Endothelial cell (in vitro differentiated cells): ENCODE data around the gene PRKCH. TPM values are rescaled to one million over a fixed set of nuclear protein-coding genes. Genes with fewer than 3 reads are reported as not detected.
"Not testable (repeated sequence)": the region's sequence is repeated elsewhere in the genome, so short reads cannot be mapped to it uniquely, and the experiment has no call there.

Source experiments
- DNase-seq: peaks from one replicate; pipeline ENCODE4 v3.0.0; 2021; ENCODE audit warnings: low spot score
- H3K27ac Mint-ChIP-seq: one replicate; pipeline ENCODE4 v1.8.0; 2021; ENCODE audit warnings: mixed read lengths, inconsistent platforms; ENCODE audit not compliant: unreplicated experiment
- H3K27me3 Mint-ChIP-seq: one replicate; pipeline ENCODE4 v1.8.0; 2021; ENCODE audit warnings: mild to moderate bottlenecking, moderate library complexity, mixed read lengths, inconsistent platforms; ENCODE audit not compliant: unreplicated experiment
- H3K36me3 Mint-ChIP-seq: one replicate; pipeline ENCODE4 v1.8.0; 2021; ENCODE audit warnings: mild to moderate bottlenecking, low read depth, mixed read lengths, inconsistent platforms; ENCODE audit not compliant: unreplicated experiment
- H3K4me1 Mint-ChIP-seq: one replicate; pipeline ENCODE4 v1.8.0; 2021; ENCODE audit warnings: mild to moderate bottlenecking, mixed read lengths, inconsistent platforms; ENCODE audit not compliant: unreplicated experiment
- H3K4me3 Mint-ChIP-seq: one replicate; pipeline ENCODE4 v1.8.0; 2021; ENCODE audit warnings: mild to moderate bottlenecking, mixed read lengths, inconsistent platforms; ENCODE audit not compliant: unreplicated experiment
- H3K9me3 Mint-ChIP-seq: one replicate; pipeline ENCODE4 v1.8.0; 2021; ENCODE audit warnings: mixed read lengths, inconsistent platforms; ENCODE audit not compliant: unreplicated experiment
- CTCF ChIP-seq: fragments of 200-600 bp; sonication (generic); IDR thresholded peaks from one replicate; pipeline ENCODE4 v1.5.0; 2021; ENCODE audit warnings: antibody characterized with exemption; ENCODE audit not compliant: unreplicated experiment
- total RNA-seq: library from RNA; stranded (reverse); fragmentation: NEBNext Ultra II Directional; extraction: Animal tissue kit (Norgen Biotek cat#: 25700); gene quantifications from one replicate; pipeline ENCODE4 v1.2.1, GENCODE V29; 2021; ENCODE audit not compliant: unreplicated experiment

The PRKCH gene
- total RNA-seq, 1 donor from 2014 or later: 42.5 TPM

GRCh38 chr14:61404637-61405036, 83.3 kb downstream of the PRKCH start:
- H3K4me3 Mint-ChIP-seq: no peak overlapping the region
- no peak overlapping the region for H3K27ac Mint-ChIP-seq
- peaks cover 16% of the 10 kb centered on the region for H3K4me1 Mint-ChIP-seq
- H3K27me3 Mint-ChIP-seq: no peaks in the 10 kb centered on the region
- DNase-seq: no peak
- no peak for TF ChIP-seq CTCF
- H3K9me3 Mint-ChIP-seq: no peaks in the 10 kb centered on the region
- no peaks in the 10 kb centered on the region for H3K36me3 Mint-ChIP-seq

GRCh38 chr14:61406198-61406597, 84.8 kb downstream of the PRKCH start:
- Mint-ChIP-seq H3K36me3 (no peaks in the 10 kb centered on the region), H3K27me3 (no peaks in the 10 kb centered on the region), H3K4me3 (peak overlapping the region; percentile 0), H3K4me1 (peaks cover 16% of the 10 kb centered on the region), H3K9me3 (no peaks in the 10 kb centered on the region), H3K27ac (no peak overlapping the region)
- no peak for DNase-seq
- no peak for TF ChIP-seq CTCF

- H3K9me3 Mint-ChIP-seq: no peaks in the 10 kb centered on the region
- H3K36me3 Mint-ChIP-seq: no peaks in the 10 kb centered on the region
- no peak for TF ChIP-seq CTCF
- no peak overlapping the region for H3K4me3 Mint-ChIP-seq
- DNase-seq: no peak
- no peaks in the 10 kb centered on the region for H3K27me3 Mint-ChIP-seq
- peak overlapping the region; percentile 0 for H3K27ac Mint-ChIP-seq
- H3K4me1 Mint-ChIP-seq: peaks cover 19% of the 10 kb centered on the region
Observed at GRCh38 chr14:61406675-61407074, 85.3 kb downstream of the PRKCH start.

- no peak for TF ChIP-seq CTCF
Observed at GRCh38 chr14:61408498-61408897, 87.1 kb downstream of the PRKCH start.

GRCh38 chr14:61409782-61410181, 88.4 kb downstream of the PRKCH start:
- Mint-ChIP-seq H3K4me1 (peaks cover 19% of the 10 kb centered on the region), H3K27me3 (no peaks in the 10 kb centered on the region), H3K9me3 (no peaks in the 10 kb centered on the region), H3K27ac (no peak overlapping the region), H3K36me3 (no peaks in the 10 kb centered on the region), H3K4me3 (no peak overlapping the region)
- no peak for DNase-seq
- no peak for TF ChIP-seq CTCF

More at GRCh38 chr14:61408498-61408897, 87.1 kb downstream of the PRKCH start:
- Mint-ChIP-seq H3K27ac (no peak overlapping the region), H3K4me1 (peaks cover 19% of the 10 kb centered on the region), H3K36me3 (no peaks in the 10 kb centered on the region), H3K9me3 (no peaks in the 10 kb centered on the region), H3K4me3 (no peak overlapping the region), H3K27me3 (no peaks in the 10 kb centered on the region)
- DNase-seq: no peak

- H3K4me1 Mint-ChIP-seq: peaks cover 47% of the 10 kb centered on the region
- not testable (repeated sequence) for H3K27me3 Mint-ChIP-seq, H3K4me3 Mint-ChIP-seq, DNase-seq, H3K27ac Mint-ChIP-seq, H3K9me3 Mint-ChIP-seq, H3K36me3 Mint-ChIP-seq
Observed at GRCh38 chr14:61415934-61416333, 94.6 kb downstream of the PRKCH start.
